Measurements from ENCODE around the gene ZBTB40. TPM values are rescaled to one million over a fixed set of nuclear protein-coding genes. Genes with fewer than 3 reads are reported as not detected.

ZBTB40 gene
- total and polyA plus RNA-seq, 2 of the 13 experiments (the other 11 are each of a cell fraction or from before 2014, with no cell fraction given) = 8.8 to 16.5 TPM

DNA sequence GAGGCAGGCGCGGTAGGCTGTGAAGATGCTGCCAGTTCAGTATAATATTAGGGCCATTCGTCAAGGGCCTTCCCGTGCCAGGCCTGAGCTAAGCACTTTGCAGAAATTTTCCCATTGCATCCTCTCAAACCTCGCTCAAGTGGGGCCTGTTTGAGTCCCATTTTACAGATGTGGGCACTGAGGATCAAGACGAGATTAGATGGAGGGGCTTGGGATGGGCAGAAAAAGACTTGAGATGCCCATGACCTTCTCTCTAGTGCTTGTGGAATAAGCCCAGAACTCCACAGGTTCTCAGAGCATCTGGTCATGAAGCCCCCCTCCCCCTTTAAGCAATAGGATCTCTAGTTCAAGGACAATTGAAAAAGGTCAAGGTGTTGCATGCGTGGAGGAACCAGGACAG lies 121.6 kb downstream of the ZBTB40 start:
- Histone ChIP-seq H3K4me3 (replicated peaks in 1 of 3; ENCODE audit: insufficient read depth in 1 of 3, low read depth in 2 of 3, low read length in 3 of 3) (no peak overlapping the region), H3K27ac (ENCODE audit: extremely low read length, insufficient read depth, low read length) (no peak overlapping the region), H3K4me1 (ENCODE audit: insufficient read depth, low read length) (no peaks in the 10 kb centered on the region), H3K79me2 (ENCODE audit: insufficient read depth, low read length) (no peaks in the 10 kb centered on the region), H3K4me2 (ENCODE audit: low read depth, low read length) (no peak overlapping the region), H2AFZ (ENCODE audit: low read length) (no peak overlapping the region), H3K9me3 (ENCODE audit: low read length) (peaks cover 7% of the 10 kb centered on the region), H3K27me3 (ENCODE audit: control insufficient read depth in 1 of 2, insufficient read depth in 2 of 2, low read length in 2 of 2) (peaks cover 2 to 31% of the 10 kb centered on the region in 2 experiments; a peak in 3 of 5 replicates), H3K9ac (ENCODE audit: insufficient read depth, low read depth, low read length) (no peak overlapping the region), H4K20me1 (ENCODE audit: insufficient read depth, low read length) (no peaks in the 10 kb centered on the region), H3K36me3 (replicated peaks in 1 of 2; ENCODE audit: control insufficient read depth in 1 of 2, insufficient read depth in 2 of 2, low read length in 2 of 2) (no peaks in the 10 kb centered on the region)
- ATAC-seq (no peak), FAIRE-seq (no peak), DNase-seq (ENCODE audit: low spot score) (no peak)
- intact Hi-C loops (cut with micrococcal nuclease; ENCODE audit: unreplicated experiment) = no loop called here
- no TSS peak for BruUV-seq (replicated peaks)
- ChIA-PET CTCF (ENCODE audit: low intra/inter-chr PET ratio, low total read pairs) (no interaction called here), POLR2A (no interaction called here)
- 0% methylated on average over 4 of the region's 7 CpGs for WGBS (ENCODE audit: low lambda C conversion rate)
- in situ Hi-C loops (cut with HindIII; ENCODE audit: extremely low pct_ligation_motif_present, low pct_unique_long_range_greater_than_20kb) = no loop called here
- TF ChIP-seq, protein P1, sequence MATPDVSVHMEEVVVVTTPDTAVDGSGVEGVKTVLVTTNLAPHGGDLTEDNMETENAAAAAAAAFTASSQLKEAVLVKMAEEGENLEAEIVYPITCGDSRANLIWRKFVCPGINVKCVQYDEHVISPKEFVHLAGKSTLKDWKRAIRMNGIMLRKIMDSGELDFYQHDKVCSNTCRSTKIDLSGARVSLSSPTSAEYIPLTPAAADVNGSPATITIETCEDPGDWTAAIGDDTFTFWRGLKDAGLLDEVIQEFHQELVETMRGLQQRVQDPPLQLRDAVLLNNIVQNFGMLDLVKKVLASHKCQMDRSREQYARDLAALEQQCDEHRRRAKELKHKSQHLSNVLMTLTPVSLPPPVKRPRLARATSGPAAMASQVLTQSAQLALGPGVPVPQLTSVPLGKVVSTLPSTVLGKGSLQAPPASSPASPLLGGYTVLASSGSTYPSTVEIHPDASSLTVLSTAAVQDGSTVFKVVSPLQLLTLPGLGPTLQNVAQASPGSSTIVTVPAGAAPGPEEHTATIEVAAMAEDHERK (CRISPR knock-in tag; IDR thresholded peaks at IDR 0.05; ENCODE audit: low read depth) = no peak
- TF ChIP-seq ZNF629 (CRISPR knock-in tag; conservative IDR thresholded peaks at IDR 0.05) (peak; percentile 44), ZMAT3 (CRISPR knock-in tag; conservative IDR thresholded peaks at IDR 0.05) (no peak), ZSCAN12 (CRISPR knock-in tag; IDR thresholded peaks at IDR 0.05) (no peak), MTF1 (CRISPR knock-in tag; IDR thresholded peaks at IDR 0.05) (no peak)

DNA sequence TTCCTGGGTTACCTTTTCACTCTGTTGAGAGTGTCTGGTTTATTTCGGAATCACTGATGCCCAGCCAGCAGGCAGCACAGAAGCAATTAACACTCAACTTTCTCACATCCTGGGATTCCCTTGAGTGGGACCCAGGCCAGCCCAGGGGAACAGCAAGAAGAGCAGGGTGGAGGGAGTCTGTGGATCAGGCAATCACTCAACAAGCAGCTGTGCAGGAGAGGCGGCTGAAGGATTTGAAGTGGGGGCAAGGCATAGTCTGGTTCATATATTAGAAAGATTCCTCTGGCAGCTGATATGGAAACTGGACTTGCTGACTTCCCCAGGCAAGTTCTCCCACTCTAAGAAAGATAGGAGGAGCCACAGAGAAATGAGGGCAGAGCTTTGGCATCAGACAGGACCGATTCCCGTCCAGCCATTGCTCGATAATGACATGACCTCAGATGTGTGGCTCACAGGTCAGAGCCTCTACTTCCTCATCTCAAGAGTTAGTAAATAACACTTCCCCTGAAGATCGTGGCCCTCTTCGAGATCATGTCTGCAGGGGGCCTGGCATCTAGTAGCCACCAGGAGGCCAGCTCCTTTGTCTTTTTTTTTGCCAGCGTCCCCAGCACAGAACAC lies 124.0 kb downstream of the ZBTB40 start:
- H3K36me3 ChIP-seq (replicated peaks in 1 of 2; ENCODE audit: control insufficient read depth in 1 of 2, insufficient read depth in 2 of 2, low read length in 2 of 2) = no peaks in the 10 kb centered on the region
- 27% methylated on average over 8 of the region's 8 CpGs for WGBS (ENCODE audit: low lambda C conversion rate)
- in situ Hi-C loops (cut with HindIII; ENCODE audit: extremely low pct_ligation_motif_present, low pct_unique_long_range_greater_than_20kb) = no loop called here
- POLR2A ChIA-PET = no interaction called here
- H3K27me3 ChIP-seq (ENCODE audit: control insufficient read depth in 1 of 2, insufficient read depth in 2 of 2, low read length in 2 of 2) = peaks cover under 1 to 34% of the 10 kb centered on the region in 2 experiments; a peak in 3 of 5 replicates
- BruUV-seq (replicated peaks) = no TSS peak
- no peak overlapping the region for H3K4me3 ChIP-seq (replicated peaks in 1 of 3; ENCODE audit: insufficient read depth in 1 of 3, low read depth in 2 of 3, low read length in 3 of 3)
- peaks cover 19% of the 10 kb centered on the region for H3K9me3 ChIP-seq (ENCODE audit: low read length)
- FAIRE-seq = no peak
- no peaks in the 10 kb centered on the region for H3K4me1 ChIP-seq (ENCODE audit: insufficient read depth, low read length)
- H3K9ac ChIP-seq (ENCODE audit: insufficient read depth, low read depth, low read length) = no peak overlapping the region
- intact Hi-C loops (cut with micrococcal nuclease; ENCODE audit: unreplicated experiment) = no loop called here
- no peaks in the 10 kb centered on the region for H3K79me2 ChIP-seq (ENCODE audit: insufficient read depth, low read length)
- no peak for ATAC-seq
- no peaks in the 10 kb centered on the region for H4K20me1 ChIP-seq (ENCODE audit: insufficient read depth, low read length)
- no peak for DNase-seq (ENCODE audit: low spot score)
- H3K4me2 ChIP-seq (ENCODE audit: low read depth, low read length) = no peak overlapping the region
- CTCF ChIA-PET (ENCODE audit: low intra/inter-chr PET ratio, low total read pairs) = no interaction called here
- TF ChIP-seq, protein P2, sequence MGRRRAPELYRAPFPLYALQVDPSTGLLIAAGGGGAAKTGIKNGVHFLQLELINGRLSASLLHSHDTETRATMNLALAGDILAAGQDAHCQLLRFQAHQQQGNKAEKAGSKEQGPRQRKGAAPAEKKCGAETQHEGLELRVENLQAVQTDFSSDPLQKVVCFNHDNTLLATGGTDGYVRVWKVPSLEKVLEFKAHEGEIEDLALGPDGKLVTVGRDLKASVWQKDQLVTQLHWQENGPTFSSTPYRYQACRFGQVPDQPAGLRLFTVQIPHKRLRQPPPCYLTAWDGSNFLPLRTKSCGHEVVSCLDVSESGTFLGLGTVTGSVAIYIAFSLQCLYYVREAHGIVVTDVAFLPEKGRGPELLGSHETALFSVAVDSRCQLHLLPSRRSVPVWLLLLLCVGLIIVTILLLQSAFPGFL (CRISPR knock-in tag; IDR thresholded peaks at IDR 0.05) = no peak
- TF ChIP-seq PPARG (CRISPR knock-in tag; conservative IDR thresholded peaks at IDR 0.05) = no peak
- no peak for TF ChIP-seq SIN3A (IDR thresholded peaks at IDR 0.05; ENCODE audit: borderline replicate concordance, low read depth, low read length)
- TF ChIP-seq REPIN1 (CRISPR knock-in tag; IDR thresholded peaks at IDR 0.05; ENCODE audit: borderline replicate concordance, low read depth) = no peak
- H2AFZ ChIP-seq (ENCODE audit: low read length) = no peak overlapping the region
- H3K27ac ChIP-seq (ENCODE audit: extremely low read length, insufficient read depth, low read length) = no peak overlapping the region

Measured in HepG2 (cell line).